Duodenal mucosa (tissue), 2 donors: Measurements from ENCODE around the gene KLF5.
"Not testable (repeated sequence)": the region's sequence is repeated elsewhere in the genome, so short reads cannot be mapped to it uniquely, and the experiment has no call there.

ENCODE experiments used
- H3K27ac ChIP-seq: one replicate; pipeline ENCODE4 v1.7.0; 2013; ENCODE audit warnings: low read depth, low read length
- H3K27me3 ChIP-seq, 2 donors: one replicate each; pipeline ENCODE4 v1.7.0; 2013; ENCODE audit warnings: low read length in 2 of 2, control low read depth in 1 of 2; ENCODE audit not compliant: insufficient read depth in 2 of 2, control insufficient read depth in 1 of 2
- H3K36me3 ChIP-seq, 2 donors: one replicate each; pipeline ENCODE4 v1.7.0; 2013; ENCODE audit warnings: low read length in 2 of 2, control low read depth in 1 of 2; ENCODE audit not compliant: insufficient read depth in 2 of 2, control insufficient read depth in 1 of 2
- H3K4me1 ChIP-seq, 2 donors: one replicate each; pipeline ENCODE4 v1.7.0; 2013; ENCODE audit warnings: low read length in 2 of 2, control low read depth in 1 of 2; ENCODE audit not compliant: insufficient read depth in 2 of 2, control insufficient read depth in 1 of 2
- H3K4me3 ChIP-seq, 2 donors: one replicate each; pipeline ENCODE4 v1.7.0; 2013; ENCODE audit warnings: low read length in 2 of 2, low read depth in 1 of 2
- H3K9ac ChIP-seq, 2 donors: one replicate each; pipeline ENCODE4 v1.7.0; 2013; ENCODE audit warnings: low read length in 2 of 2, low read depth in 1 of 2
- H3K9me3 ChIP-seq, 2 donors: one replicate each; pipeline ENCODE4 v1.7.0; 2013; ENCODE audit warnings: low read length in 2 of 2, control low read depth in 1 of 2; ENCODE audit not compliant: control insufficient read depth in 1 of 2

KLF5 gene

DNA sequence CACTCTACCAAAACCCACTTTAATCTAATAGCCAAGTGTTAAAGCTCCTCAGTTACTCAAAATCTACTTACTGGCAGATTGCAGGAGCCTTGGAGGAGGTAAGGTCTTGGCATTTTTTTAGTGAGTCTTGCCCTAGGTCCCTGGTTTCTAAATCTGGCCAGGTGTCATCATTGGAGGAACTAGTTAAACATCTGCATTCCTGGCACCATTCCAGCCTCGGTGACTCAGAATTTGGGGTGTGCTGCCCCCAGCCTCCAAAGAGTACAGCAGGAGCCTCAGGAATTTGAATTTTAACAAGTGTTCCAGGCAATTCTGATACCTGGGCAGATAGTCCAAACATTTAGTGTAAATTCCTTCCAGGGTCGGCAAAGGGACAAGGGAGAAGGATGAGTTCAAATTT, 37.4 kb downstream of the KLF5 start:
- Histone ChIP-seq H3K27me3 (no peaks in the 10 kb centered on the region), H3K27ac (no peak overlapping the region), H3K4me1 (no peaks in the 10 kb centered on the region), H3K9ac (no peak overlapping the region), H3K36me3 (no peaks in the 10 kb centered on the region), H3K4me3 (no peak overlapping the region), H3K9me3 (peaks cover 0 to 2% of the 10 kb centered on the region in 2 donors)

DNA sequence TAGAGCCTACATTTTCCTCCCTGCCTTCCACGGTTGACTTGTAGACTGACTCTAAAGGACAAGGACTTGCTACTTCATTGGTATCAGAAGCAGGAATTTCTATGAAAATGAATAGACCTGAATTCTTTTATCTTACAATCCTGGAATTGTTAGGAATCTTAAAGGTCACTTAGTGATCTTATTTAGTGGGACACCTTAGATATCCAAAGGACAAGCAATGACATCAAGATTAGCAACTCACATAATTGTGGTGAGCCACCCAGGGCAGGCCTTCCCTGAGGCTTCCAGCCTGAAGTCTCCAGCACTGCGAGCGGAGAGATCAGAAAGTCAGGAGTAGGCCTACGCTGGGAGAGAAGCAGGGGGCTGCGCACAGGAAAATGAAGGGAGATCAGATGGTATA, 37.8 kb downstream of the KLF5 start:
- no peaks in the 10 kb centered on the region for H3K36me3 ChIP-seq
- no peaks in the 10 kb centered on the region for H3K27me3 ChIP-seq
- no peak overlapping the region for H3K4me3 ChIP-seq
- H3K4me1 ChIP-seq, result no peaks in the 10 kb centered on the region
- H3K9ac ChIP-seq, result no peak overlapping the region
- peaks cover 0 to 2% of the 10 kb centered on the region in 2 donors for H3K9me3 ChIP-seq
- H3K27ac ChIP-seq, result no peak overlapping the region

DNA sequence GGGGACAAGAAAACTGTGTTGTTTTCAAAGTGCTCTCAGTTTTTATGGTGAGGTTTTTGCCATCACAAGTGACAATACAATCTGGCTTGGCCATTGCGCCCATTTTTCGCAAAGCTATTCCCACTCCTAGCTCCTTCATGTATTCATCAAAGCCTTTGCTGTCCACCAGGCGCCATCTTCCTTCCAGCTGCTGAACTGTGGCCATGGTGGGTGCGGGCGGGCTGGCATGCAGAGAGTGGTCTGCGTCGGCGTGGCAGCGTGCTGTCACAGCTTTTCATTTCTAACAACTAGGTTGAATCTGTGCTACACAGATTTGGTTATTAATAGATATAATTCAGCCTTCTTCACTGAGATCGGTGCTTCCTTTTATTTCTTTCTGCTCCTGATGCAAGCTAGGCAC, 42.0 kb downstream of the KLF5 start:
- not testable (repeated sequence) for H3K36me3 ChIP-seq, H3K4me1 ChIP-seq, H3K27ac ChIP-seq, H3K9ac ChIP-seq, H3K9me3 ChIP-seq, H3K4me3 ChIP-seq, H3K27me3 ChIP-seq

DNA sequence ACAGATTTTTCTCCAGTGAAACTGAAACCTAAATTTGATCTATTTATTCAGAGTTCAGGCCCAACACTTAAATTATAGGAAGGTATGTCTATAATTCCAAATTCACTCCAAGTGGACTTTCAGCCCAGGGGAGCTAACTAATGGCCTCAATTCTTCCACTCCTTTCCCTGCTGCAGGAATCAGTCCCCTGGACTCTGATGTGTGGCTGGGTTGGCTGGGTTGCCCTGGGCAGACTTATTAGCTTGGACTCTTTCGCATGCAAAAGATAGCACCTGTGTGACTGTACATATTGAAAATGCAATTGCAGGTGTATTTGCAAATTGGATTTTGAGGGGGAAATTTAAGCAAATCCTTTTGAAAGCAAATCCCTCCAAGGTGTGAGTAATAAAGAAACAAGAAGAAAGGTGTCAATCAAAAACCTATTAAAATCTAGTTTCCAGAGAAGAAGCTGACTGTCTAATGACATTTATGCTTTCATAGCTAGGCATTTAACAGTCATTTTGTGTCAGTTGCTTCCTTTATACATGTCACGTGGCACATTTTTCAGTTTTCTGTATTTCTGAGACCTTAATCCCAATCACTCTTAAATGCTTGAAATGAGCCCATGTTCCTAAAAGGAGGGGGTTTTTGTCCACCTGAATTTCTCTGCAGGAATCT, 42.7 kb downstream of the KLF5 start:
- no peaks in the 10 kb centered on the region for H3K36me3 ChIP-seq
- H3K27me3 ChIP-seq, result no peaks in the 10 kb centered on the region

DNA sequence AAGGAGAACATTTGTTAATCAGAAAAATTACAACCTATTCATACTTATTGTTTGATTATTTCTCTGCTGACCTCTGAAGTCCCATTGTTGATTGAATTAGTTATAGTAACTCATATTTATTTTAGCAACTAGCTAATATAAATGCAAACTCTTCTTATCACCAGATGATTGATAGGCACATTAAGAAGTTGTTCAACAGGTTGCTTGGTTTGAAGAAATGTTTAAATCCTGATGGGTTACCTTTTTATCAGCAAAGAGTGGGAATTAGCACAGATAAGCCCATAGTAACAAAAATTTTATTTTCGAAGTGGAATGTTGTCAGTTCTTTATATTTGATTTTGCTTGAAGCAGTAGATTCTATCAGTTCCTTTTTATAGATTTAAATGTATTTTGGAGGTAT, 44.4 kb downstream of the KLF5 start:
- Histone ChIP-seq H3K4me3 (no peak overlapping the region), H3K36me3 (no peaks in the 10 kb centered on the region), H3K4me1 (peaks cover 0 to 10% of the 10 kb centered on the region in 2 donors), H3K27me3 (no peaks in the 10 kb centered on the region), H3K27ac (no peak overlapping the region), H3K9ac (no peak overlapping the region), H3K9me3 (peaks cover 0 to 2% of the 10 kb centered on the region in 2 donors)

More for the DNA sequence above, 42.7 kb downstream of the KLF5 start:
- peaks cover 0 to 2% of the 10 kb centered on the region in 2 donors for H3K9me3 ChIP-seq
- H3K27ac ChIP-seq, result no peak overlapping the region
- H3K4me3 ChIP-seq, result no peak overlapping the region
- peaks cover 0 to 3% of the 10 kb centered on the region in 2 donors for H3K4me1 ChIP-seq
- no peak overlapping the region for H3K9ac ChIP-seq

DNA sequence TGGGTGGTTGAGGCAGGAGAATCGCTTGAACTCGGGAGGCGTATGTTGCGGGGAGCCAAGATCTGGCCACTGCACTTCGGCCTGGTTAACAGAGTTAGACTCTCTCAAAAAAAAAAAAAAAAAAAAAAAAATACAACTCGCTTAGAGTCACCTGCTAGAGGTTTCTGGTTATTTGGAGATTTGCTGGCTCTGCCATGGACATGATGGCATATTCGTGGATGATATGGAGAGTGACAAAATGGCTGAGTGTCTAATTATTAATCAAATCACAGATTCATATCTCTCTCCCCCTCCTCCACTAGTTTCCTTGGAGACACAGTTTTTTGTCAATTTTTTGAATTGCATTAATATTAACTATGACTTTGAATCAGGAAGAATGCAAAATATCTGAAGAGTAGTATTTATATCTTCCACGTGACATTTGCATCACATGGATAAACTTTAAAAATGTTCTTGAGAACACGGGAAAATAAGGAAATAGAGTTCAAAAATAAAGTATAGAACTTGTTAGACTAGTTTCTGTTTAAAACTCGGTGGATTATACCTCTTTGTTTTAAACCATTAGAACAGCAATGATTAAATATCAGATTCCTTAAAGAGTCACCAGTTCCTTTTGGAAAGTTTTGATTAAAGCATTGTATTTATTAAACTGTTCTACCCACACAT, 47.8 kb downstream of the KLF5 start:
- no peaks in the 10 kb centered on the region for H3K27me3 ChIP-seq
- no peaks in the 10 kb centered on the region for H3K36me3 ChIP-seq
- no peak overlapping the region for H3K9ac ChIP-seq
- H3K4me1 ChIP-seq, result peaks cover 0 to 10% of the 10 kb centered on the region in 2 donors
- H3K9me3 ChIP-seq, result no peaks in the 10 kb centered on the region
- no peak overlapping the region for H3K4me3 ChIP-seq
- H3K27ac ChIP-seq, result no peak overlapping the region

DNA sequence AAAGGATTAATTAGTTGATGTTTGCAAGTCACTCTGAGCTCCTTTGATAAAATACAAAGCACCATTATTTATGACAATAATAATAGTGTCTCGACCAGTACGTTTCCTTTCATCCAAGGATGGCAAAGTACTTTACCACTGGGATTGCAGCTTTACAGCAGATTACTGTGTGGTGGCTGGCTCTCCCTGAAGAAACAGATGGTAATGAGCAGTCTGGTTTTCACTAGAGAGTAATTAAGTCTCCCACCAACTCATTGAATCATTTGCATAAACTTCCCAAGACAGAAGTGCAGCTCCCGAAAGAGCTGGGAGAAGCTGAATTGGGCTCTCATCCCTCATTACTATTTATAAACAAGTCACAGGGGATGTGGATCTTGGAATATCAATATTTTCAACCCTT, 48.7 kb downstream of the KLF5 start:
- no peaks in the 10 kb centered on the region for H3K27me3 ChIP-seq
- H3K4me1 ChIP-seq, result peaks cover 0 to 10% of the 10 kb centered on the region in 2 donors
- no peak overlapping the region for H3K4me3 ChIP-seq
- no peak overlapping the region for H3K9ac ChIP-seq
- H3K9me3 ChIP-seq, result no peaks in the 10 kb centered on the region
- H3K36me3 ChIP-seq, result no peaks in the 10 kb centered on the region
- no peak overlapping the region for H3K27ac ChIP-seq

DNA sequence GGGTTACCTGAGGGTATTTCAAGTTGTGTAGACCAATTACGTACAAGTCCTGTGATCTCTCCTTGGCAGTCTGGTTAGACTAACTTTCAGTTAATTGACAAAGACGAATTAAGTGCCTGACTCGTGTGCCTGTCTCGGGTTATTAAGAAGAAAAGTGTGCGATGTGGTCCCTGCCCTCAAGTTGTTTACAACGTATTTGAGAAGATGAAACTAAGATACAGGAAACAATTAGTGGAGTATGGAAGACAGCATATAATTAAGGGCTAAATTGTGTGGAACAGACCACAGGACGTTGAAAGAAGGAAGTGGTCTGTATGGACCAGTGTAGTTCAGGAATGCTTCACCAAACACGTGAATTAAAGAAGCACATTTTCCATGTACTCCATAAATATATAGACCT, 49.2 kb downstream of the KLF5 start:
- H3K36me3 ChIP-seq, result no peaks in the 10 kb centered on the region
- H3K4me3 ChIP-seq, result no peak overlapping the region
- no peak overlapping the region for H3K27ac ChIP-seq
- no peaks in the 10 kb centered on the region for H3K9me3 ChIP-seq
- H3K9ac ChIP-seq, result no peak overlapping the region
- H3K27me3 ChIP-seq, result no peaks in the 10 kb centered on the region
- peaks cover 0 to 10% of the 10 kb centered on the region in 2 donors for H3K4me1 ChIP-seq

DNA sequence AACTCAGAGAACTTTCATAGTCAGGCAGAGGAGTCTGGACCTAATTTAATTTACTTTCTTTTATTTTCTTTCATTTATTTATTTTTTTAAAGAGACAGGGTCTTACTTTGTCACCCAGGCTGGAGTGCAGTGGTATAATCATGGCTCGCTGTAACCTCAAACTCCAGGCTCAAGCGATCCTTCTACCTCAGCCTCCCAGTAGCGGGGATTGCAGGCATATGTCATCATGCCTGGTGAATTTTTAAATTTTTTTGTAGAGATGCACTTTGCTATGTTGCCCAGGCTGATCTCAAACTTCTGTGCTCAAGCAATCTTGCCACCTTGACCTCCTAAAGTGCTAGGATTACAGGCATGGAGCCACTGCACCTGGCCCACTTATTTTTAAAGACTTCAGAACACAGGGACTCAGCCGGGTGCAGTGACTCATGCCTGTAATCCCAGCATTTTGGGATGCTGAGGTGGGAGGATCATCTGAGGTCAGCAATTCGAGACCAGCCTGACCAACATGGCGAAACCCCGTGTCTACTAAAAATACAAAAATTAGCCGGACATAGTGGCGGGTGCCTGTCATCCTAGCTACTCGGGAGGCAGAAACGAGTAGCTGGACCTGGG, 50.6 kb downstream of the KLF5 start:
- Histone ChIP-seq H3K4me3 (no peak overlapping the region), H3K4me1 (peaks cover 0 to 10% of the 10 kb centered on the region in 2 donors)

DNA sequence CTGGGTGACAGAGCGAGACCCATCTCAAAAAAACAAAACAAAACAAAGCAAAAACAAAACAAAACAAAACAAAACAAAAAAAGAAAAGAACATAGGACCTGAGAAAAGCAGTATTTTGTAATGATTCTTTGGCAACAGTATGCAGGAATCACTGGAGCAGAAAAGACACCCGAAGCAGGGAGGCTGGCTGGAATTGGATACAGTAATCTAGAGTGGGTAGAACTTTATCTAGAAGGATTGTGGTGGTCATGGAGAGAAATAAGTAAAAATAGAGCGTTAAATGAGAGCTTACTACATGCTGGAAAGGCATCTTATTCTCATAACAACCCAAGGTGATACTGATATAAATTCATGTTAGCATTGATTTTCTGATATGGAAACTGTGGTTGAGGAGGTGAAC, 51.2 kb downstream of the KLF5 start:
- peaks cover 0 to 10% of the 10 kb centered on the region in 2 donors for H3K4me1 ChIP-seq
- no peaks in the 10 kb centered on the region for H3K27me3 ChIP-seq
- H3K4me3 ChIP-seq, result no peak overlapping the region
- H3K9me3 ChIP-seq, result no peaks in the 10 kb centered on the region
- no peak overlapping the region for H3K27ac ChIP-seq
- no peak overlapping the region for H3K9ac ChIP-seq
- no peaks in the 10 kb centered on the region for H3K36me3 ChIP-seq

More for the DNA sequence above, 50.6 kb downstream of the KLF5 start:
- H3K9me3 ChIP-seq, result no peaks in the 10 kb centered on the region
- no peaks in the 10 kb centered on the region for H3K27me3 ChIP-seq
- no peak overlapping the region for H3K27ac ChIP-seq
- no peak overlapping the region for H3K9ac ChIP-seq
- no peaks in the 10 kb centered on the region for H3K36me3 ChIP-seq
